HepG2 (cell line): ENCODE data around the gene ANG. TPM values are rescaled to one million over a fixed set of nuclear protein-coding genes. Genes with fewer than 3 reads are reported as not detected.

Experiments used
- CBX1 ChIP-seq: IDR thresholded peaks from one replicate; pipeline ENCODE4 v1.6.1; 2016; ENCODE audit warnings: antibody characterized with exemption, low read depth
- CHD4 ChIP-seq: fragments of 200-600 bp; sonication (generic); IDR thresholded peaks from 2 replicates; pipeline ENCODE4 v1.7.0; 2017; ENCODE audit warnings: mild to moderate bottlenecking, low read length, borderline replicate concordance
- DZIP1 ChIP-seq: sonication (generic); formaldehyde crosslinking; IDR thresholded peaks from 2 replicates; pipeline ENCODE4 v1.5.0; 2020; ENCODE audit warnings: mild to moderate bottlenecking, missing genetic modification reagents
- ELF4 ChIP-seq: sonication (generic); formaldehyde crosslinking; IDR thresholded peaks from 2 replicates; pipeline ENCODE4 v1.5.0; 2020; ENCODE audit warnings: missing genetic modification reagents, mild to moderate bottlenecking, moderate library complexity, borderline replicate concordance
- KLF16 ChIP-seq, 2 experiments: sonication (generic) in 1 of 2; formaldehyde crosslinking in 1 of 2; IDR thresholded peaks; 2 replicates each; pipeline versions ENCODE4 v1.6.1 to v1.8.0; 2016 to 2023; ENCODE audit warnings: missing genetic modification reagents in 2 of 2, missing compliant biosample characterization in 1 of 2
- MAF1 ChIP-seq: sonication (generic); formaldehyde crosslinking; IDR thresholded peaks from 2 replicates; pipeline ENCODE4 v1.5.0; 2020; ENCODE audit warnings: missing genetic modification reagents, borderline replicate concordance
- NFE2L2 ChIP-seq: fragments of 150-350 bp; IDR thresholded peaks from 2 replicates; pipeline ENCODE4 v1.6.1; 2014; ENCODE audit warnings: low read length
- NFYC ChIP-seq: IDR thresholded peaks from 2 replicates; pipeline ENCODE4 v1.6.1; 2016; ENCODE audit warnings: missing genetic modification reagents, missing compliant biosample characterization
- PLSCR1 ChIP-seq: sonication (generic); formaldehyde crosslinking; IDR thresholded peaks from 2 replicates; pipeline ENCODE4 v1.5.0; 2020; ENCODE audit warnings: missing genetic modification reagents, mild to moderate bottlenecking, borderline replicate concordance
- U2AF2 ChIP-seq: fragments of 200-400 bp; formaldehyde crosslinking; IDR thresholded peaks from 2 replicates; pipeline ENCODE4 v1.6.1; 2017; ENCODE audit warnings: low read depth, mild to moderate bottlenecking, low read length
- ZBTB49 ChIP-seq: sonication (generic); formaldehyde crosslinking; IDR thresholded peaks from 2 replicates; pipeline ENCODE4 v1.4.0; 2020; ENCODE audit warnings: missing genetic modification reagents, borderline replicate concordance
- ZBTB8A ChIP-seq: sonication (generic); formaldehyde crosslinking; IDR thresholded peaks from 2 replicates; pipeline ENCODE4 v1.4.0; 2020; ENCODE audit warnings: mild to moderate bottlenecking, low read depth, missing genetic modification reagents, borderline replicate concordance
- ZNF24 ChIP-seq: fragments of 450-650 bp; IDR thresholded peaks from 2 replicates; pipeline ENCODE4 v1.6.1; 2017; ENCODE audit warnings: antibody characterized with exemption, mild to moderate bottlenecking
- ZNF276 ChIP-seq: sonication (generic); formaldehyde crosslinking; IDR thresholded peaks from 2 replicates; pipeline ENCODE4 v1.4.0; 2020; ENCODE audit warnings: mild to moderate bottlenecking, low read depth, missing genetic modification reagents
- ZNF484 ChIP-seq: sonication (generic); formaldehyde crosslinking; IDR thresholded peaks from 2 replicates; pipeline ENCODE4 v1.5.1; 2020; ENCODE audit warnings: mild to moderate bottlenecking, low read depth, missing genetic modification reagents, borderline replicate concordance
- ZNF564 ChIP-seq: sonication (generic); formaldehyde crosslinking; IDR thresholded peaks from 2 replicates; pipeline ENCODE4 v1.8.1; 2023; ENCODE audit warnings: mild to moderate bottlenecking, missing genetic modification reagents
- ZNF570 ChIP-seq: sonication (generic); formaldehyde crosslinking; IDR thresholded peaks from 2 replicates; pipeline ENCODE4 v1.4.0; 2020; ENCODE audit warnings: mild to moderate bottlenecking, missing genetic modification reagents, borderline replicate concordance
- ZNF704 ChIP-seq: sonication (generic); formaldehyde crosslinking; IDR thresholded peaks from 2 replicates; pipeline ENCODE4 v1.8.1; 2023; ENCODE audit warnings: mild to moderate bottlenecking, inconsistent platforms, moderate library complexity, missing genetic modification reagents, borderline replicate concordance
- ZNF772 ChIP-seq: sonication (generic); formaldehyde crosslinking; IDR thresholded peaks from 2 replicates; pipeline ENCODE4 v1.5.0; 2020; ENCODE audit warnings: mild to moderate bottlenecking, missing genetic modification reagents
- polyA plus RNA-seq, 8 experiments: library from polyadenylated mRNA; depleted of rRNA in 3 of 8; stranded (reverse) in 7 of 8; unstranded in 1 of 8; fragments of >200 nt; fragmentation: Illumina TruSeq in 4 of 8; extraction: Trizol in 4 of 8; gene quantifications; 2 replicates each; pipeline versions ENCODE4 v1.2.1 to v1.2.3, GENCODE V29; 2011 to 2016; ENCODE audit warnings: low read depth in 4 of 8, missing spikeins in 1 of 8, mixed read lengths in 1 of 8; ENCODE audit not compliant: insufficient read depth in 1 of 8
- total RNA-seq, 5 experiments: library from RNA; depleted of rRNA; stranded (reverse); fragments of >200 nt; fragmentation: Illumina TruSeq; extraction: Trizol; gene quantifications; 2 replicates each; pipeline ENCODE4 v1.2.3, GENCODE V29; 2016; ENCODE audit warnings: low read depth in 1 of 5

ANG gene
- total and polyA plus RNA-seq, 2 of the 13 experiments (the other 11 are each of a cell fraction or from before 2014, with no cell fraction given), result 83.6 to 401 TPM

GRCh38 chr14:20688167-20688839, at the start of gene ANG (continued):
- TF ChIP-seq DZIP1 (CRISPR knock-in tag) (no peak), ZNF704 (no peak), ZNF276 (CRISPR knock-in tag) (no peak), ZNF570 (CRISPR knock-in tag) (no peak), ZBTB49 (no peak), ELF4 (CRISPR knock-in tag) (0 out of 2 replicates have a peak, but pooled peaks have one; percentile 64), MAF1 (CRISPR knock-in tag) (no peak), PLSCR1 (no peak), U2AF2 (no peak), ZNF484 (no peak), NFYC (CRISPR knock-in tag) (no peak), ZBTB8A (CRISPR knock-in tag) (no peak), ZNF24 (no peak), CHD4 (no peak), NFE2L2 (no peak), KLF16 (CRISPR knock-in tag; IDR thresholded peaks at IDR 0.05) (no peak), CBX1 (no peak), ZNF564 (0 out of 2 replicates have a peak, but pooled peaks have one; percentile 24), ZNF772 (CRISPR knock-in tag) (0 out of 2 replicates have a peak, but pooled peaks have one; percentile 44)
